Ishikawa (cell line): ENCODE measurements around the gene TNS3.

Source experiments
- CEBPB ChIP-seq: IDR thresholded peaks from 2 replicates; pipeline ENCODE4 v1.6.1; 2012
- EGR1 ChIP-seq: IDR thresholded peaks from 2 replicates; pipeline ENCODE4 v1.6.1; 2012
- FOXM1 ChIP-seq: IDR thresholded peaks from 2 replicates; pipeline ENCODE4 v1.6.1; 2012; ENCODE audit warnings: low read depth, borderline replicate concordance

DNA sequence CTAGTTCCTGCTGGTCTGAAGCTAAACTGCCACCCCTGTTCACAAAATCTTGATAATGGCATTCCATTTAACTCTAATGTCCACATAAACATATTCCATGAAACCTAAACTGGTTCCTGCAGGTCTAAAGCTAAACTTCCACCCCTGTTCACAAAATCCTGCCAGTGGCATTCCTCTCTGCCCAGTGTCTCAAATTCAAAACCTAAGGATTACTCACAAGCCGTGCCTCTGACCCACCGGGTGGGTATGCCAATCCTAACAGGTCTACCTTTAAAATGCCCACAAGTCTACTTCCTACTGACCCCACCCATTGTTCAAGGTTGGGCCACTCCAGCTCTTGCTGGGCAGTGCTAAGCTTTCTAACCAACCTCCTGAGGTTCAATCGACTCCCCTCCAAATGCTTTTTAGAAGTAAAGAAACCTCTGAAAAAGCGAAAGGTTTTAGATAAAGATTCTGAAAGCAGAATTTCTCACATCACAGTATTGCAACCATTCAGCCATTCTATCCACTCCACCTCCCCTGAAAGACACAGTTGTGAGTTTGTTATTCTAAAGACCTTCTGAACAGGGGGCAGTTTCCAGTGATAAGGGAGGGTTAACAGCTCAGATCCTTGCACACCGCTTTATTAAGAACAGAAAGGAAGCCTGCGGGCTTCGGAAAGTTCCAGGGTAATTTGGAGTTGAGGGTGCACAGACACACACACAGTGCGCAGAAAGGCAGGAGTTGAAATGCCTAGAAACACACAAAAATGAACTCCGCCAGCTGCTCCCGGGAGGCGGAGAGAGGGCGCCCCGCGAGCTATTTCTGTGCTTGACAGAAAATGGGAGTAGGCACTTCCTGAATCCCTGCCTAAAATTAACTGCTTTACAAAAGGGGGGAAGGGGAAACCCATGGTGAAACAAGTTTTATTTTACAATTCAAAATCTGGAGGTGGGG, 87.7 kb downstream of the TNS3 start:
- TF ChIP-seq EGR1 = no peak
- TF ChIP-seq FOXM1 = no peak
- no peak for TF ChIP-seq CEBPB
